Vein endothelial cell (primary cell): ENCODE data around the gene OR5C1. TPM values are rescaled to one million over a fixed set of nuclear protein-coding genes. Genes with fewer than 3 reads are reported as not detected.

Experiments
- total RNA-seq: library from RNA; depleted of rRNA; stranded (reverse); fragments of >200 nt; gene quantifications from 2 replicates; pipeline ENCODE4 v1.2.3, GENCODE V29; 2012

OR5C1 gene
- not detected in 2 replicates for total RNA-seq

DNA sequence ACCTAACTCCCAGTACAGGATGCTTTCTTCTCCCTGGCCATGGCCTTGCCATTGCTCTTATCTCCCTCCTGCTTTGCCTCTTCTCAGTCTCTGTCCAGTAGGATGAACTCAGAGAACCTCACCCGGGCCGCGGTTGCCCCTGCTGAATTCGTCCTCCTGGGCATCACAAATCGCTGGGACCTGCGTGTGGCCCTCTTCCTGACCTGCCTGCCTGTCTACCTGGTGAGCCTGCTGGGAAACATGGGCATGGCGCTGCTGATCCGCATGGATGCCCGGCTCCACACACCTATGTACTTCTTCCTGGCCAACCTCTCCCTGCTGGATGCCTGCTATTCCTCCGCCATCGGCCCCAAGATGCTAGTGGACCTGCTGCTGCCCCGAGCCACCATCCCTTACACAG is at the start of gene OR5C1:
Gene OR5C1 (plus strand): TSS at position 103 of the 400 bp plus-strand sequence. CDS start 0 bp downstream, at position 103.

DNA sequence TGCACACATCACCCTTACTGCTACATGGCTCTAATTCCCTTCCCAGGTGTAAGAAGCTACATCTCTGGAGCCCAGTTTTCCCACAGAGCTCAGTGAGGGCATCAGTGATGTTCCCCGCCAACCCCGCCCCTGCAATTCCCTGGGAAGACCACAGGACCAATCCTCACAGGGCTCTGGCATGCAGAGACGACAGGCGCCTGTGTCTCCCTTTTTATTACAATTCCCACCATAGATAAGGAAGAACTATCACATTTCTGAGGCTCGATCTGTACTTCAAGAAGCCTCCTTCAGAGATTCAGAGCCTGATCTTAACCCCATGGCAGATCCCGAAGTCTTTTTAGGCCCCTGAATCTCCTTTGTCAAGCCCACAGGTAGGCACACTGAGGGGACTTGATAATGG is 46.7 kb upstream of the OR5C1 start, which contains the start of gene OR1L6:
Gene OR1L6 (plus strand): TSS at position 301 of the 400 bp plus-strand sequence. CDS start 7,545 bp downstream, outside the sequence.

DNA sequence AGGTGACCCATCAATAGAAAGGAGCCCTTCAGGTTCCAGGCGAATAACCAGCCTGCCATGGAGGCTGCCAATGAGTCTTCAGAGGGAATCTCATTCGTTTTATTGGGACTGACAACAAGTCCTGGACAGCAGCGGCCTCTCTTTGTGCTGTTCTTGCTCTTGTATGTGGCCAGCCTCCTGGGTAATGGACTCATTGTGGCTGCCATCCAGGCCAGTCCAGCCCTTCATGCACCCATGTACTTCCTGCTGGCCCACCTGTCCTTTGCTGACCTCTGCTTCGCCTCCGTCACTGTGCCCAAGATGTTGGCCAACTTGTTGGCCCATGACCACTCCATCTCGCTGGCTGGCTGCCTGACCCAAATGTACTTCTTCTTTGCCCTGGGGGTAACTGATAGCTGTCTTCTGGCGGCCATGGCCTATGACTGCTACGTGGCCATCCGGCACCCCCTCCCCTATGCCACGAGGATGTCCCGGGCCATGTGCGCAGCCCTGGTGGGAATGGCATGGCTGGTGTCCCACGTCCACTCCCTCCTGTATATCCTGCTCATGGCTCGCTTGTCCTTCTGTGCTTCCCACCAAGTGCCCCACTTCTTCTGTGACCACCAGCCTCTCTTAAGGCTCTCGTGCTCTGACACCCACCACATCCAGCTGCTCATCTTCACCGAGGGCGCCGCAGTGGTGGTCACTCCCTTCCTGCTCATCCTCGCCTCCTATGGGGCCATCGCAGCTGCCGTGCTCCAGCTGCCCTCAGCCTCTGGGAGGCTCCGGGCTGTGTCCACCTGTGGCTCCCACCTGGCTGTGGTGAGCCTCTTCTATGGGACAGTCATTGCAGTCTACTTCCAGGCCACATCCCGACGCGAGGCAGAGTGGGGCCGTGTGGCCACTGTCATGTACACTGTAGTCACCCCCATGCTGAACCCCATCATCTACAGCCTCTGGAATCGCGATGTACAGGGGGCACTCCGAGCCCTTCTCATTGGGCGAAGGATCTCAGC is 11.6 kb downstream of the OR5C1 start, which contains the start of gene OR1K1:
Gene OR1K1 (plus strand): TSS at position 58 of the 995 bp plus-strand sequence. CDS start 0 bp downstream, at position 58.

Other genes with a start within 250 kb of the OR5C1 start
- not detected in 2 replicates for gene OR1N2, start 235.8 kb upstream of the OR5C1 start, total RNA-seq
- gene OR1L8, start 205.5 kb upstream of the OR5C1 start, total RNA-seq, result 0.65 and 0.76 TPM in 2 replicates
- gene OR1Q1, start 174.2 kb upstream of the OR5C1 start, total RNA-seq, result not detected in 2 replicates
- gene OR1B1, start 131.3 kb upstream of the OR5C1 start, total RNA-seq, result 0.38 and 0.65 TPM in 2 replicates
- not detected in 2 replicates for gene OR1L1, start 127.2 kb upstream of the OR5C1 start, total RNA-seq
- gene OR1L3, start 113.8 kb upstream of the OR5C1 start, total RNA-seq, result not detected in 2 replicates
- gene OR1L4, start 64.9 kb upstream of the OR5C1 start, total RNA-seq, result not detected in 2 replicates
- not detected in 2 replicates for gene OR1L6, start 46.6 kb upstream of the OR5C1 start, total RNA-seq
- not detected in 2 replicates for gene OR1K1, start 11.2 kb downstream of the OR5C1 start, total RNA-seq
- 55.6 and 59.1 TPM in 2 replicates for gene PDCL, start 39.7 kb downstream of the OR5C1 start, total RNA-seq
- gene RC3H2, start 116.4 kb downstream of the OR5C1 start, total RNA-seq, result 86.9 and 88.0 TPM in 2 replicates
- gene ZBTB6, start 124.4 kb downstream of the OR5C1 start, total RNA-seq, result 11.4 and 13.1 TPM in 2 replicates
- 4.7 and 5.6 TPM in 2 replicates for gene ZBTB26, start 142.6 kb downstream of the OR5C1 start, total RNA-seq
- 44.5 and 47.7 TPM in 2 replicates for gene RABGAP1, start 152.1 kb downstream of the OR5C1 start, total RNA-seq
- gene GPR21, start 244.7 kb downstream of the OR5C1 start, total RNA-seq, result 1.3 TPM in 2 replicates